ENCODE measurements around the gene STIL.

GRCh38 chr1:47252369-47252768 lies 61.6 kb downstream of the STIL start:
- no peak for TF ChIP-seq CTCF (IDR thresholded peaks at IDR 0.05)
- TF ChIP-seq POLR2A (IDR thresholded peaks at IDR 0.05): no peak

Data from transverse colon (tissue), 3 donors.